Measurements from ENCODE around the gene EML6.

The EML6 gene

DNA sequence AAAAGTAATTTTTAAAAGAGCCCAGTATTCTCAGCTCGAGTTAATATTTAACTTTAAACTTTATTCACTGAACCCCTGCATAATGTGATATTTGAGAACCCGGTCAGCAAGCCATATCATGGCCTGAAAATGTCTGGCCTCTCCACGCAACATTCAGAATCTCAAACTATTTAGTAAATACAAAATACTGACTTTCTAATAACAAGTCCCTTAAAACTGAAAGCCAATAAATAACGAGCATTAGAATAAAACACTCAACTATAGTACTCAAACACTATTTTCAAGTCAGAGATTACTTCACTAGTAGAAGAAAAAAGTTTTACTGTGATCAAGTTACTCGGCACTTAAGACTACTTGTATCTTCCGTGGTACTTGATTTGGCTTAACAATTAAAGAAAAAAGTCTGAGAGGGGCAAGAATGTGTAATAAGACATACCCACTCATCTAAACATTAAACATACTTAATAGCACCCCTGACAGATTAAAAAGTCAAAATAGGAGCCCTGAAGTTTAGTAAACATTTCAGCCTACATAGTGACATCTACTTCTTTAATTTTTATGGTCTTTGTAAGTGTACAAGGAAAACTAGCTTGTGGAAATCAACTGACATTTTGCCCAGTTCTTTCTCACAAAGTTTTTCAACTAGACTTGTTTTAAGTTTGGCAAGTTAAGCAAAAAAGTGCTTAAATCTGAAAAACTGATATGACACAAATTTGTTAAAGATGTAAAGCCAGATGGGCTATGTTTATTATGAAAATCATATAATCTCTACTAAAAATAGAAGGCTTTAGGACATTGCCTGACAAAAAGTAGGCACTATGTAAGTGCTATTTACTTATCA lies 288.6 kb downstream of the EML6 start:
- no peak for DNase-seq

DNA sequence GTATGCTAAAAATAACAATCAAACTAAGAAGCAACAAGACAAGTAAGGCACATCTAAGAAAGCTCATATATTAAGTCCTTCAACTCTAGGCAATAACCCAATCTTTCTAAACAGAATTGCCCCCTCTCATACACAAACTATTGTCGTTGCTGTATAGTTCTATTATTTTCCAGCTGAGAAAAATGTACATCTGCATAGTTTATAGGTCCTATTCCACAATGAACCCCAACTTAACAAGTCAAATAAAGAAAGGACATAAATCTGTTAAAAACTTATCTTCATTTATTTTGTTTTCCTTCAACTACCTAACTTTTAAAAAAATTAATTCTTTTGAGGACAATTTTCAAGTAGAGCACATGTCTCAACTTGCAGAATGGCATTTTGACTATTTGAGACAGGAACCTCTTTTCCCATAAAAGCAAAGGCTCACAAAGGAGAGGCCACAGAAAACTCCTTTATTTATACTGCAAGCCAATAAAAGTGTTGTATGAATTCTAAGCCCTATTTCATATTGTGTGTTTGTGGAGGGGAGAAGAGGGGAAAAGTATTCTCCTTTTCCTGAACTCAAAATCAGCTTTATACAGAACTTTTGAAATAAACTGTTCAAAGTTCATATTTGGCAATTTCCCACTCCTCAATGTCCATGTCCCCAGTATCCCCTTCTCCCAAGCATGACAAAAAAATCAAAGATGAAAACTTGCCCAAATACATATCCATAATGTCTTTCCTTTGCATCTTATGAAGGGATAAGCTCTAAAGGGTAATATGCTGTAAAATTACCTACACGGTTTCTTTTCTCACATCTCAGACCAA lies 289.4 kb downstream of the EML6 start:
- no peak for DNase-seq

DNA sequence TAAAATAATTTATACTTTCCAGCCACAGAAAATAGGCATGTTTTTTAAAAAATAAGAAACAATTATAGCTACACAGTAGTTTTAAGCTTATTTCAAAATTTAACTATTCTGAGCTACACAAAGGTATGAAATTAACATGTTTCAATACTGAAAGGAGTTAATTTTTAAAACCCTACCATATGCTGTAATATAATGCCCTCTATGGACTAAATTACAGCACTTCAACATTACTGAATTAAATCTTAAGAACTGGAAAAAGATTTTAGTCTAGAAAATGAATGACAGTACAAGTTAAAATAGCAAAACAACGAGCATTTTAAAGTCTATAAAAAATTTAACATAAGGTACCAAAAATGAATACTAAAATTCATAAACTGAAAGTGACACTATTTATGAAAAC lies 290.5 kb downstream of the EML6 start:
- DNase-seq, result peak; percentile 45

DNA sequence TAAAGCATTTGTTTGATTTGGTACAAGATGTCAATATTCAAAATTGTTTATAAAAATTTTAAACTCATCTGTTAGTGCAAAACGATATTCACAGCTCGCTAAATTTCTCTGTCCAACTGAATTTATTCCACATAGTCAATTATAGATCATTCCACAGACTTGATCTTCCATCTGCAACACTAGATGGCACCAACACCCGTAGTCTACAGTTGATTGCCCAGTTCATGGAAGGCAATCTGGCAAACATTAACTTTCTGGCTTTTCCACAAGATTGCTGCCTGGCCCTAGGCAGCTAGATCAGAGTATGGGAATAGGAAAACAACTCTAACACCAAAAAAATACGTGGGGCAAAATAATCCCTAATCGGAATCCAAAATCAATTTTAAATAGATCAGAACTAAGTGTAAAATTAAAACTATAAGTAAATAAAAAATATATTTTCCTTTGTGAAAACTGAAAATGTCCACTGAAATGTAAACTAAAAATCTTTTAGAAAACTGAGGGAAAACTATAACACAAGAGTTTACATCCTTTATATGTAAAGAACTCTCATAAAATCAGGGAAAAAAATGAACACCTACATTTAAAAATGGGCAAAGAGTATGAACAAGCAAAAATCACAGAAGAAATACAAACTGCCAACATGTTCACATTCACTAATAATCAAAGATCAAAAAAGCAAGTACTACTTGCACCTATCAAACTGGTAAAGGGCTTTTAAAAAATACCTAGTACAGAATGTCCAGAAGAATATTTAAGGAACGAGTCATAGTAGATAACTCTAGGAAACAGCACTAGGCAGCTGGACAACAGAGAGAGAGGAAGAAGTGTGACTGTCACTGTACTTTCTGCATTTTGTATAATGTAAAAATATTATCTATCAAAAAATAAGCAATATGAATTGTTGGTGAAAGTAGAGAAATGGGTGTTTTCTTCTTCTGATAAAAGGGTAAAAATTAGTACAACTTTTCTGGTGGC lies 291.8 kb downstream of the EML6 start:
- peak; percentile 66 for DNase-seq

DNA sequence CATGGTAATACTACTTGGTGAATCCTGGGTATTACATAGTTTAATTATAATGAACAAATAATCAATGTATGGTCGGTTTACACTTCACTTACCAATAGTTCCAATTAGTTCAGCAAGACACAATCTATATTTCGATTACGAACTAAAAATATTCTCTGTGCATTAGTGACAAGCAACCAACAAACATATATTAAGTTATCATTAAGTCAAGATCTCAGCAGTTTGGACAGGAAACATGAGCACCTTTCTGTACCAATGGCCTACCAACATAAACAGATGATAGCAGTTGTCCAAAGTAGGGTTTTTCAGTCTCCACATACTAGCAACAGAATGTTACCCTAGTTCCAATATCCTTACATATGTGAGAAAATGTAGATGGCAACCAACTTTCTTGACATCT lies 294.0 kb downstream of the EML6 start:
- DNase-seq, result no peak

DNA sequence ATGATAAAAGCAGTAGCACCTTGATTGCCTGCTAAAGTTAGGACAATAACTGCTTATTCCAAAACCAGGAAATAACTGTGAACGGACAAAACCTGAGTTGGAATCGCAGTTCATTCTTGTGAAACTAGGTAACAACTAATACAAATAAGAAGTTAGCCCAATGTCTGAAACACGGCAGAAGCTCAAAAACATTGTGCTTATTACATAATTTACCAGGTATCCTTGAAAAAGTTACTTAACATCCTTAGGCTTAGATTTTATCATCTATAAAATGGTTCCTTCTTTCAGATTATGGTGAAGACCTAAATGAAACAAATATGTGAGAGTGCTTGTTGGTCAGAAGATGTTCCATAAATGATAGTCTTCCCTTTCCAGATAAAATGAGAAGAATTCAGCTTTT lies 294.4 kb downstream of the EML6 start:
- DNase-seq, result no peak

DNA sequence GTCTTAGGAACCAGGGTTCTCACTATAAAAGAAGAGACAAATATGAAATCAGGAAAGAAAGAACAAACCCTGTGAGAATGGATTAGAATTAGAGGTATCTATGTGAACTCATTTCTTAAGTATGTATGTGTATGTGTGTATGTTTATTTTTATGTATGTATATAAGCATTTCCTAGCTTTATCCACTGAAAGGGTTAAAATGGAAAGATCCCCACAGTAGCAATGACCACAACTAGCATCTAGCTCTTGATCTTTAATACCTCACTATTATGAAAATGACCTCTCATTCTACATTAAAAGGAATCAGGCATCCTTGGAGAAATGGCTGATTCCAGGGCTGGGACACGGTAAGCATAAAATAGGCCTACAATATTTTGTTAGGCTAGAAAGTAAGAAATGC lies 295.2 kb downstream of the EML6 start:
- DNase-seq, result no peak

DNA sequence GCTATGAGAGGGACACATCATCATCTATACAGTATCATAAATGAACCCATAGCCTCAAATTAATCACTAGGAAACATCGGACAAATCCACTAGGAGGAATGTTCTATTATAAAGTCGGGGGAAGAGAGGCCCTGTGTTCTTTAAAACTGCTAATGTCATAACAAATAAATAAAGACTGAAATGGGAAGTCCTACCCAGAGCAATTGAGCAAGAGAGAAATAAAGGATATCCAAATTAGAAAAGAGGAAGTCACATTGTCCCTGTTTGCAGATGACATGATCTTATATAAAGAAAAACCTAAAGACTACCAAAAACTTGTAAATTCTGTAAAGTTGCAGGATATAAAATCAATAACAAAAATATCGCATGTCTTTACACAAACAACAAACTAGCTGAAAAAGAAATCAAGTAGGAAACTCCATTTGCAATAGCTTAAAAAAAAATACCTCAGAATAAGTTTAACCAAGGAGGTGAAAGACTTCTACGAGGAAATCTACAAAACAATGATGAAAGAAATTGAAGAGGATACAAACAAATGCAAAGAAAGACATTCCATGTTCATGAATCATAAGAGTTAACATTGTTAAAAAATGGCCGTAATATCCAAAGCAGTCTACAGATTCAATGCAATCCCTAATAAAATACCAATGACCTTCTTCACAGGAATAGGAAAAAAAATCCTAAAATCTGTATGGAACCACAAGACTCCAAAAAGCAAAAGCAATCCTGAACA lies 296.2 kb downstream of the EML6 start:
- no peak for DNase-seq

Data from NCI-H2171 treated with DMSO at 0.1 percent for 48 hours (cell line).